Measurements from ENCODE around the gene HAP1. TPM values are rescaled to one million over a fixed set of nuclear protein-coding genes. Genes with fewer than 3 reads are reported as not detected.

HAP1 gene
- total RNA-seq, result under 0.01 TPM in 2 replicates

GRCh38 chr17:41734139-41734948 lies at the start of gene HAP1:
TSS of gene HAP1 (minus strand) at chr17:41734643. CDS start at chr17:41734634, 9 bp downstream.

GRCh38 chr17:41711669-41712400 lies 22.6 kb downstream of the HAP1 start, which contains the start of gene GAST:
TSS of gene GAST (plus strand) at chr17:41712331. CDS start at chr17:41715437, 3,106 bp downstream.

GRCh38 chr17:41688641-41689496 lies 45.6 kb downstream of the HAP1 start, which contains the start of gene EIF1:
TSS of gene EIF1 (plus strand) at chr17:41688885. CDS start at chr17:41689039, 154 bp downstream.

Other genes starting within 250 kb of the HAP1 start
- not detected in 2 replicates for gene KRT36, start 244.7 kb downstream of the HAP1 start, total RNA-seq
- 0.58 TPM in 1 of 2 replicates, not detected in the other for gene KRT13, start 229.0 kb downstream of the HAP1 start, total RNA-seq
- 0.56 and 3.5 TPM in 2 replicates for gene KRT15, start 215.8 kb downstream of the HAP1 start, total RNA-seq
- 71.3 and 87.2 TPM in 2 replicates for gene KRT19, start 206.3 kb downstream of the HAP1 start, total RNA-seq
- not detected in 2 replicates for gene KRT9, start 162.6 kb downstream of the HAP1 start, total RNA-seq
- 0.38 and 0.56 TPM in 2 replicates for gene KRT14, start 147.7 kb downstream of the HAP1 start, total RNA-seq
- gene KRT16, start 121.9 kb downstream of the HAP1 start, total RNA-seq, result under 0.01 and 0.28 TPM in 2 replicates
- gene KRT17, start 110.1 kb downstream of the HAP1 start, total RNA-seq, result 1.9 and 7.0 TPM in 2 replicates
- 69.6 and 107 TPM in 2 replicates for gene EIF1, start 45.8 kb downstream of the HAP1 start, total RNA-seq
- not detected in 2 replicates for gene GAST, start 22.3 kb downstream of the HAP1 start, total RNA-seq
- gene JUP, start 52.1 kb upstream of the HAP1 start, total RNA-seq, result 10.5 and 14.1 TPM in 2 replicates
- gene P3H4, start 77.3 kb upstream of the HAP1 start, total RNA-seq, result 103 and 118 TPM in 2 replicates
- 229 and 408 TPM in 2 replicates for gene FKBP10, start 78.4 kb upstream of the HAP1 start, total RNA-seq
- gene NT5C3B, start 101.6 kb upstream of the HAP1 start, total RNA-seq, result 57.5 and 69.2 TPM in 2 replicates
- gene KLHL10, start 103.2 kb upstream of the HAP1 start, total RNA-seq, result under 0.01 and 0.28 TPM in 2 replicates
- 31.3 and 47.0 TPM in 2 replicates for gene KLHL11, start 130.8 kb upstream of the HAP1 start, total RNA-seq
- gene ACLY, start 184.3 kb upstream of the HAP1 start, total RNA-seq, result 184 and 301 TPM in 2 replicates
- 0.56 and 0.58 TPM in 2 replicates for gene ODAD4, start 196.0 kb upstream of the HAP1 start, total RNA-seq
- gene CNP, start 232.2 kb upstream of the HAP1 start, total RNA-seq, result 25.4 and 68.6 TPM in 2 replicates